Type B pancreatic cell (in vitro differentiated cells): ENCODE results near the gene LRBA. TPM values are rescaled to one million over a fixed set of nuclear protein-coding genes. Genes with fewer than 3 reads are reported as not detected.
"Not testable (repeated sequence)": the region's sequence is repeated elsewhere in the genome, so short reads cannot be mapped to it uniquely, and the experiment has no call there.

Source experiments
- DNase-seq: peaks from one replicate; pipeline ENCODE4 v3.0.0; 2021; ENCODE audit warnings: mixed read lengths; ENCODE audit not compliant: unreplicated experiment; ENCODE audit errors: extremely low spot score
- H3K27ac Mint-ChIP-seq: 2 replicates; pipeline ENCODE4 v1.8.0; 2021; ENCODE audit warnings: mild to moderate bottlenecking, mixed read lengths
- H3K27me3 Mint-ChIP-seq: 2 replicates; pipeline ENCODE4 v1.8.0; 2021; ENCODE audit warnings: mixed read lengths
- H3K36me3 Mint-ChIP-seq: 2 replicates; pipeline ENCODE4 v1.8.0; 2021; ENCODE audit warnings: mixed read lengths
- H3K4me1 Mint-ChIP-seq: one replicate; pipeline ENCODE4 v1.8.0; 2021; ENCODE audit warnings: mixed read lengths; ENCODE audit not compliant: unreplicated experiment
- H3K4me3 Mint-ChIP-seq: 2 replicates; pipeline ENCODE4 v1.8.0; 2021; ENCODE audit warnings: mild to moderate bottlenecking, mixed read lengths
- H3K9me3 Mint-ChIP-seq: 2 replicates; pipeline ENCODE4 v1.8.0; 2021; ENCODE audit warnings: mixed read lengths
- CTCF ChIP-seq: fragments of 200-600 bp; sonication (generic); conservative IDR thresholded peaks from 2 replicates; pipeline ENCODE4 v1.5.0; 2021; ENCODE audit warnings: antibody characterized with exemption, mild to moderate bottlenecking
- total RNA-seq: library from RNA; stranded (reverse); gene quantifications from 2 replicates; pipeline ENCODE4 v1.2.1, GENCODE V29; 2021; ENCODE audit warnings: low replicate concordance

The LRBA gene
- total RNA-seq, 1 donor from 2014 or later: 64.5 TPM

GRCh38 chr4:150561143-150561737 lies 453.8 kb downstream of the LRBA start:
- DNase-seq: no peak
- no peak overlapping the region for H3K4me3 Mint-ChIP-seq
- no peak overlapping the region for H3K27ac Mint-ChIP-seq
- TF ChIP-seq CTCF: no peak
- no peaks in the 10 kb centered on the region for H3K27me3 Mint-ChIP-seq
- peaks cover 27% of the 10 kb centered on the region for H3K36me3 Mint-ChIP-seq
- H3K9me3 Mint-ChIP-seq: no peaks in the 10 kb centered on the region
- no peaks in the 10 kb centered on the region for H3K4me1 Mint-ChIP-seq

GRCh38 chr4:150557811-150558210 lies 457.3 kb downstream of the LRBA start:
- not testable (repeated sequence) for H3K9me3 Mint-ChIP-seq, H3K4me3 Mint-ChIP-seq, H3K27me3 Mint-ChIP-seq, DNase-seq, H3K27ac Mint-ChIP-seq, H3K4me1 Mint-ChIP-seq
- peaks cover 15% of the 10 kb centered on the region for H3K36me3 Mint-ChIP-seq

GRCh38 chr4:150547154-150547838 lies 467.8 kb downstream of the LRBA start:
- Mint-ChIP-seq H3K4me1 (peaks cover 11% of the 10 kb centered on the region), H3K27ac (no peak overlapping the region), H3K27me3 (no peaks in the 10 kb centered on the region), H3K4me3 (no peak overlapping the region), H3K9me3 (no peaks in the 10 kb centered on the region), H3K36me3 (peaks cover 9% of the 10 kb centered on the region)
- DNase-seq: no peak
- TF ChIP-seq CTCF: no peak

- Mint-ChIP-seq H3K27ac (no peak overlapping the region), H3K9me3 (no peaks in the 10 kb centered on the region), H3K27me3 (no peaks in the 10 kb centered on the region), H3K36me3 (peaks cover 4% of the 10 kb centered on the region), H3K4me3 (no peak overlapping the region), H3K4me1 (peaks cover 12% of the 10 kb centered on the region)
- TF ChIP-seq CTCF: no peak
- no peak for DNase-seq
Observed at GRCh38 chr4:150546286-150546685, 468.8 kb downstream of the LRBA start.

- Mint-ChIP-seq H3K27me3 (no peaks in the 10 kb centered on the region), H3K27ac (no peak overlapping the region), H3K9me3 (no peaks in the 10 kb centered on the region), H3K4me1 (peaks cover 19% of the 10 kb centered on the region), H3K4me3 (no peak overlapping the region), H3K36me3 (no peaks in the 10 kb centered on the region)
- no peak for DNase-seq
- no peak for TF ChIP-seq CTCF
Observed at GRCh38 chr4:150543042-150543441, 472.0 kb downstream of the LRBA start.

- H3K4me3 Mint-ChIP-seq: no peak overlapping the region
- no peak for TF ChIP-seq CTCF
- no peaks in the 10 kb centered on the region for H3K36me3 Mint-ChIP-seq
- H3K9me3 Mint-ChIP-seq: peaks cover 3% of the 10 kb centered on the region
- H3K27ac Mint-ChIP-seq: no peak overlapping the region
- peaks cover 12% of the 10 kb centered on the region for H3K4me1 Mint-ChIP-seq
- DNase-seq: no peak
- no peaks in the 10 kb centered on the region for H3K27me3 Mint-ChIP-seq
Observed at GRCh38 chr4:150541681-150542080, 473.4 kb downstream of the LRBA start.
